Effector memory CD4-positive, alpha-beta T cell (primary cell): ENCODE measurements around the gene ADGRD1.

Experiments used
- DNase-seq, 3 donors: peaks; one replicate each; pipeline ENCODE4 v3.0.0-alpha.2; 2020
- H3K27ac ChIP-seq: 2 replicates; pipeline ENCODE4 v1.7.0; 2013; ENCODE audit warnings: mild to moderate bottlenecking, low read length, moderate library complexity; ENCODE audit not compliant: insufficient read depth, poor library complexity, severe bottlenecking
- H3K27me3 ChIP-seq: replicated peaks from 2 replicates; pipeline ENCODE4 v1.7.0; 2013; ENCODE audit warnings: mild to moderate bottlenecking, low read length; ENCODE audit not compliant: insufficient read depth, control insufficient read depth, poor library complexity, severe bottlenecking
- H3K36me3 ChIP-seq: 2 replicates; pipeline ENCODE4 v1.7.0; 2013; ENCODE audit warnings: mild to moderate bottlenecking, low read length, moderate library complexity; ENCODE audit not compliant: control insufficient read depth, insufficient read depth
- H3K4me1 ChIP-seq: 2 replicates; pipeline ENCODE4 v1.7.0; 2013; ENCODE audit warnings: low read length, mild to moderate bottlenecking; ENCODE audit not compliant: control insufficient read depth, insufficient read depth, poor library complexity, severe bottlenecking
- H3K4me3 ChIP-seq: 2 replicates; pipeline ENCODE4 v1.7.0; 2013; ENCODE audit warnings: low read length, low read depth, mild to moderate bottlenecking; ENCODE audit not compliant: insufficient read depth, poor library complexity, severe bottlenecking
- H3K9me3 ChIP-seq: 2 replicates; pipeline ENCODE4 v1.7.0; 2013; ENCODE audit warnings: mild to moderate bottlenecking, low read length, moderate library complexity; ENCODE audit not compliant: control insufficient read depth

Gene ADGRD1

GRCh38 chr12:131159660-131160059, 206.0 kb downstream of the ADGRD1 start:
- Histone ChIP-seq H3K27me3 (no peaks in the 10 kb centered on the region), H3K9me3 (no peaks in the 10 kb centered on the region), H3K36me3 (no peaks in the 10 kb centered on the region), H3K4me1 (no peaks in the 10 kb centered on the region), H3K4me3 (no peak overlapping the region), H3K27ac (no peak overlapping the region)
- no peak for DNase-seq

GRCh38 chr12:131162113-131162512, 208.4 kb downstream of the ADGRD1 start:
- Histone ChIP-seq H3K4me1 (no peaks in the 10 kb centered on the region), H3K36me3 (no peaks in the 10 kb centered on the region), H3K27ac (no peak overlapping the region), H3K27me3 (no peaks in the 10 kb centered on the region), H3K4me3 (no peak overlapping the region), H3K9me3 (no peaks in the 10 kb centered on the region)
- DNase-seq: no peak

- no peaks in the 10 kb centered on the region for H3K4me1 ChIP-seq
- no peak overlapping the region for H3K4me3 ChIP-seq
- H3K36me3 ChIP-seq: no peaks in the 10 kb centered on the region
- DNase-seq: no peak
- no peak overlapping the region for H3K27ac ChIP-seq
- no peaks in the 10 kb centered on the region for H3K9me3 ChIP-seq
- no peaks in the 10 kb centered on the region for H3K27me3 ChIP-seq
These were observed 209.6 kb downstream of the ADGRD1 start for GRCh38 chr12:131163189-131163738.

- H3K9me3 ChIP-seq: no peaks in the 10 kb centered on the region
- no peaks in the 10 kb centered on the region for H3K27me3 ChIP-seq
- no peak overlapping the region for H3K4me3 ChIP-seq
- H3K36me3 ChIP-seq: no peaks in the 10 kb centered on the region
- no peaks in the 10 kb centered on the region for H3K4me1 ChIP-seq
- DNase-seq: no peak
- no peak overlapping the region for H3K27ac ChIP-seq
These were observed 210.6 kb downstream of the ADGRD1 start for GRCh38 chr12:131164096-131164872.

GRCh38 chr12:131166717-131167116, 213.0 kb downstream of the ADGRD1 start:
- no peak for DNase-seq
- Histone ChIP-seq H3K9me3 (no peaks in the 10 kb centered on the region), H3K4me3 (no peak overlapping the region), H3K4me1 (no peaks in the 10 kb centered on the region), H3K36me3 (no peaks in the 10 kb centered on the region), H3K27ac (no peak overlapping the region), H3K27me3 (no peaks in the 10 kb centered on the region)

GRCh38 chr12:131167334-131167733, 213.6 kb downstream of the ADGRD1 start:
- DNase-seq: no peak
- Histone ChIP-seq H3K4me3 (no peak overlapping the region), H3K27me3 (no peaks in the 10 kb centered on the region), H3K4me1 (no peaks in the 10 kb centered on the region), H3K36me3 (no peaks in the 10 kb centered on the region), H3K27ac (no peak overlapping the region), H3K9me3 (no peaks in the 10 kb centered on the region)

- H3K36me3 ChIP-seq: no peaks in the 10 kb centered on the region
- no peak overlapping the region for H3K27ac ChIP-seq
- no peaks in the 10 kb centered on the region for H3K27me3 ChIP-seq
- H3K4me3 ChIP-seq: no peak overlapping the region
- no peak for DNase-seq
- H3K4me1 ChIP-seq: no peaks in the 10 kb centered on the region
- H3K9me3 ChIP-seq: no peaks in the 10 kb centered on the region
These were observed 217.3 kb downstream of the ADGRD1 start for GRCh38 chr12:131171029-131171428.

- Histone ChIP-seq H3K27ac (no peak overlapping the region), H3K36me3 (no peaks in the 10 kb centered on the region), H3K4me1 (no peaks in the 10 kb centered on the region), H3K27me3 (no peaks in the 10 kb centered on the region), H3K9me3 (no peaks in the 10 kb centered on the region), H3K4me3 (no peak overlapping the region)
- DNase-seq: no peak
These were observed 221.2 kb downstream of the ADGRD1 start for GRCh38 chr12:131174901-131175300.

GRCh38 chr12:131176266-131176665, 222.6 kb downstream of the ADGRD1 start:
- no peaks in the 10 kb centered on the region for H3K36me3 ChIP-seq
- no peak for DNase-seq
- H3K27ac ChIP-seq: no peak overlapping the region
- H3K9me3 ChIP-seq: no peaks in the 10 kb centered on the region
- no peaks in the 10 kb centered on the region for H3K27me3 ChIP-seq
- no peak overlapping the region for H3K4me3 ChIP-seq
- H3K4me1 ChIP-seq: no peaks in the 10 kb centered on the region

- H3K4me1 ChIP-seq: no peaks in the 10 kb centered on the region
- H3K4me3 ChIP-seq: no peak overlapping the region
- H3K27ac ChIP-seq: no peak overlapping the region
- no peaks in the 10 kb centered on the region for H3K9me3 ChIP-seq
- no peaks in the 10 kb centered on the region for H3K36me3 ChIP-seq
- H3K27me3 ChIP-seq: no peaks in the 10 kb centered on the region
- no peak for DNase-seq
These were observed 223.2 kb downstream of the ADGRD1 start for GRCh38 chr12:131176926-131177325.
